Endodermal cell (in vitro differentiated cells): ENCODE results near the gene DICER1. TPM values are rescaled to one million over a fixed set of nuclear protein-coding genes. Genes with fewer than 3 reads are reported as not detected.
A peak's percentile ranks its signal among the peaks of the same experiment; 100 is the strongest.

ENCODE experiments used
- DNase-seq: peaks from one replicate; pipeline ENCODE4 v3.0.0-alpha.2; 2017
- H3K27ac ChIP-seq: 2 replicates; pipeline ENCODE4 v1.5.1; 2013; ENCODE audit warnings: mild to moderate bottlenecking, low read depth, low read length, moderate library complexity
- H3K27me3 ChIP-seq: 2 replicates; pipeline ENCODE4 v1.6.1; 2013; ENCODE audit warnings: mild to moderate bottlenecking, low read length, moderate library complexity; ENCODE audit not compliant: insufficient read depth, control insufficient read depth, poor library complexity, severe bottlenecking
- H3K36me3 ChIP-seq: 2 replicates; pipeline ENCODE4 v1.7.0; 2013; ENCODE audit warnings: mild to moderate bottlenecking, low read length, moderate library complexity; ENCODE audit not compliant: control insufficient read depth, insufficient read depth
- H3K4me1 ChIP-seq: one replicate; pipeline ENCODE4 v1.7.0; 2013; ENCODE audit warnings: low read length; ENCODE audit not compliant: control insufficient read depth, insufficient read depth
- H3K4me3 ChIP-seq: 2 replicates; pipeline ENCODE4 v1.5.1; 2013; ENCODE audit warnings: mild to moderate bottlenecking, low read length, moderate library complexity
- H3K9ac ChIP-seq: 2 replicates; pipeline ENCODE4 v1.6.1; 2013; ENCODE audit warnings: mild to moderate bottlenecking, low read length, moderate library complexity; ENCODE audit not compliant: poor library complexity, severe bottlenecking; ENCODE audit errors: extremely low read depth
- H3K9me3 ChIP-seq: 2 replicates; pipeline ENCODE4 v1.6.1; 2013; ENCODE audit warnings: mild to moderate bottlenecking, low read length, moderate library complexity; ENCODE audit not compliant: control insufficient read depth
- H3K27ac Mint-ChIP-seq: 2 replicates; pipeline ENCODE4 v1.8.0; 2020; ENCODE audit warnings: mixed read lengths
- H3K27me3 Mint-ChIP-seq: 2 replicates; pipeline ENCODE4 v1.8.0; 2021; ENCODE audit warnings: mild to moderate bottlenecking, mixed read lengths; ENCODE audit not compliant: insufficient read depth
- H3K36me3 Mint-ChIP-seq: 2 replicates; pipeline ENCODE4 v1.8.0; 2020; ENCODE audit warnings: low read depth, mixed read lengths
- H3K4me1 Mint-ChIP-seq: 2 replicates; pipeline ENCODE4 v1.8.0; 2020; ENCODE audit warnings: mixed read lengths
- H3K4me3 Mint-ChIP-seq: 2 replicates; pipeline ENCODE4 v1.8.0; 2020; ENCODE audit warnings: mild to moderate bottlenecking, moderate library complexity, mixed read lengths
- H3K9me3 Mint-ChIP-seq: 2 replicates; pipeline ENCODE4 v1.8.0; 2020; ENCODE audit warnings: mild to moderate bottlenecking, mixed read lengths
- WGBS, 2 experiments: methylation state at CpG; one replicate each; pipeline versions ENCODE4 v1.1.5 to v1.1.7; 2013; ENCODE audit warnings: missing lambda C conversion rate in 2 of 2, mixed read lengths in 1 of 2; ENCODE audit not compliant: insufficient coverage in 1 of 2, insufficient read length in 1 of 2; 5-methylcytosine and 5-hydroxymethylcytosine counted together
- total RNA-seq, 2 donors: library from RNA; stranded (reverse); fragmentation: NEBNext Ultra II Directional in 1 of 2; extraction: Animal tissue kit (Norgen Biotek cat#: 25700) in 1 of 2; gene quantifications; 2 replicates in 1 of 2; 3 replicates in 1 of 2; pipeline ENCODE4 v1.2.1, GENCODE V29; 2021
- TF ChIP-seq, protein P1 (sequence below): fragments of 200-600 bp; sonication (generic); conservative IDR thresholded peaks from 2 replicates; pipeline ENCODE4 v1.5.0; 2021; ENCODE audit warnings: antibody characterized with exemption, mild to moderate bottlenecking

Gene DICER1
- total RNA-seq, 2 donors from 2014 or later, result 66.1 to 69.2 TPM

DNA sequence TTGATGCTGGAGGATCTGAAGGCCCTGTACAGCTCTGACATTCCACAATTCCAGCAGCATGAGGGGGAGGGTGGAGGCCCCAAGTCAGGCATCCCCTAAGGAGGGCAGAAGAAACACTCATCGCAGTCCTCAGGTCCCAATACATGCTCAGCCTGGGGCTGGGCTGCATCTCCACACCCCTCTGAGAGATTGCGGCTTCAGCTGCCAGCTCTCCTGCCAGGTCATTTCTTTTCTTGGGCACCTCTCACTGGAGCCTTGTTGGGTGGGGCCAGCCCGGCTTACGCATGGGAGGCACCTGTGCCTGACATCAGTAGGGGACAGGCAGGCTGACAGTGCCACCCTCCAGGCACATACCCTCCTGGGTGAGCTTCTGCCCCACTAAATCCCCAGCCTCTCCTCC, 89.8 kb downstream of the DICER1 start:
- no peaks in the 10 kb centered on the region for H3K36me3 ChIP-seq
- peaks cover 17% of the 10 kb centered on the region for H3K4me1 Mint-ChIP-seq
- peaks cover 4% of the 10 kb centered on the region for H3K27me3 Mint-ChIP-seq

DNA sequence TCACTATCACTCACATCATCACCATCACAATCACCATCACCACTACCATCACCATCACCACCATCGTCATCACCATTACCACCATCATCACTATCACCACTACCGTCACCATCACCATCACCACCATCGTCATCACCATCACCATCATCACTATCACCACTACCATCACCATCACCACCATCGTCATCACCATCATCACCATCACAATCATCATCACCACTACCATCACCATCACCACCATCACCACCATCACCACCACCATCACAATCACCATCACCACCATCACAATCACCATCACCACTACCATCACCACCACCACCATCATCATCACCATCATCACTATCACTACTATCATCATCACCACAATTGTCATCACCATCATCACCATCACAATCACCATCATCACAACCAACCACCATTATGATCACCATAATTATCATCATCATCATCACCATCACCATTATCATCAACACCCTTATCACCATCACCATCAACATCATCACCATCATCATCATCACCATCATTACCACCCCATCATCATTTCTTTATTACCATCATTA, 90.8 kb downstream of the DICER1 start:
- no peak overlapping the region for H3K4me3 ChIP-seq
- no peaks in the 10 kb centered on the region for H3K9me3 Mint-ChIP-seq
- H3K9me3 ChIP-seq, result no peaks in the 10 kb centered on the region
- WGBS, 2 experiments, result 82 to 93% methylated on average over 4 of the region's 4 CpGs
- TF ChIP-seq, protein P1, sequence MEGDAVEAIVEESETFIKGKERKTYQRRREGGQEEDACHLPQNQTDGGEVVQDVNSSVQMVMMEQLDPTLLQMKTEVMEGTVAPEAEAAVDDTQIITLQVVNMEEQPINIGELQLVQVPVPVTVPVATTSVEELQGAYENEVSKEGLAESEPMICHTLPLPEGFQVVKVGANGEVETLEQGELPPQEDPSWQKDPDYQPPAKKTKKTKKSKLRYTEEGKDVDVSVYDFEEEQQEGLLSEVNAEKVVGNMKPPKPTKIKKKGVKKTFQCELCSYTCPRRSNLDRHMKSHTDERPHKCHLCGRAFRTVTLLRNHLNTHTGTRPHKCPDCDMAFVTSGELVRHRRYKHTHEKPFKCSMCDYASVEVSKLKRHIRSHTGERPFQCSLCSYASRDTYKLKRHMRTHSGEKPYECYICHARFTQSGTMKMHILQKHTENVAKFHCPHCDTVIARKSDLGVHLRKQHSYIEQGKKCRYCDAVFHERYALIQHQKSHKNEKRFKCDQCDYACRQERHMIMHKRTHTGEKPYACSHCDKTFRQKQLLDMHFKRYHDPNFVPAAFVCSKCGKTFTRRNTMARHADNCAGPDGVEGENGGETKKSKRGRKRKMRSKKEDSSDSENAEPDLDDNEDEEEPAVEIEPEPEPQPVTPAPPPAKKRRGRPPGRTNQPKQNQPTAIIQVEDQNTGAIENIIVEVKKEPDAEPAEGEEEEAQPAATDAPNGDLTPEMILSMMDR, result no peak
- H3K27me3 Mint-ChIP-seq, result peaks cover 4% of the 10 kb centered on the region
- H3K27me3 ChIP-seq, result no peaks in the 10 kb centered on the region
- H3K36me3 ChIP-seq, result no peaks in the 10 kb centered on the region
- peak; percentile 2 for DNase-seq
- no peaks in the 10 kb centered on the region for H3K4me1 ChIP-seq
- no peak overlapping the region for H3K4me3 Mint-ChIP-seq
- no peaks in the 10 kb centered on the region for H3K36me3 Mint-ChIP-seq
- no peak overlapping the region for H3K27ac Mint-ChIP-seq
- H3K27ac ChIP-seq, result no peak overlapping the region
- H3K4me1 Mint-ChIP-seq, result peaks cover 15% of the 10 kb centered on the region
- no peak overlapping the region for H3K9ac ChIP-seq

More for the DNA sequence above, 89.8 kb downstream of the DICER1 start:
- no peaks in the 10 kb centered on the region for H3K4me1 ChIP-seq
- no peak overlapping the region for H3K27ac Mint-ChIP-seq
- H3K4me3 Mint-ChIP-seq, result no peak overlapping the region
- no peaks in the 10 kb centered on the region for H3K36me3 Mint-ChIP-seq
- TF ChIP-seq, protein P1, result no peak
- H3K9ac ChIP-seq, result no peak overlapping the region
- no peak for DNase-seq
- H3K27ac ChIP-seq, result no peak overlapping the region
- WGBS, 2 experiments, result 96 to 100% methylated on average over 2 to 4 of the region's 4 CpGs
- no peaks in the 10 kb centered on the region for H3K9me3 ChIP-seq
- H3K9me3 Mint-ChIP-seq, result no peaks in the 10 kb centered on the region
- no peaks in the 10 kb centered on the region for H3K27me3 ChIP-seq
- H3K4me3 ChIP-seq, result no peak overlapping the region

DNA sequence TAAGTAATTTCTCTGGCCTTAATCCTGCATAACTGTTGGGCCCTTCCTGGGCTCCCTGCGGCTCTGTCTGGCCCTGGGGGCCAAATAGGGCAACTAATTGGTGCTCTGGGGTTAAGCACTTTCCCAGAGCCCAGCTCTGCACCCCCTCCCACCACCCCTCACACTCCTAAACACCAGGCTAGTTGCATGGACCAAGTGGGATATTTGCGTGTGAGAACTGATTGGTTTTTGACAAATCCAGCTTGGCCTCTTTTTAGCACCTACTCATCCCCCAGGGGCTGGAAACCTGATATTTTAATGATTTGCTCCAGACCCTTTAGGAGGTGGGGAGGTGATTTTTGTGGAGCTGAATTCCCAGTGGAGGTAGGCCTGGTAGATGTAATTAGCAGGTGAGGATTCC, 91.9 kb downstream of the DICER1 start:
- Mint-ChIP-seq H3K36me3 (no peaks in the 10 kb centered on the region), H3K27me3 (peaks cover 4% of the 10 kb centered on the region), H3K9me3 (no peaks in the 10 kb centered on the region), H3K27ac (no peak overlapping the region), H3K4me3 (no peak overlapping the region), H3K4me1 (peaks cover 15% of the 10 kb centered on the region)
- DNase-seq, result peak; percentile 78
- H3K4me3 ChIP-seq, result no peak overlapping the region
- H3K9ac ChIP-seq, result no peak overlapping the region
- WGBS, 2 experiments, result 83% methylated on average over 2 of the region's 2 CpGs; no CpG with 5 or more reads in 1 of the 2 experiments
- no peaks in the 10 kb centered on the region for H3K36me3 ChIP-seq
- no peaks in the 10 kb centered on the region for H3K4me1 ChIP-seq
- H3K27me3 ChIP-seq, result no peaks in the 10 kb centered on the region
- H3K27ac ChIP-seq, result no peak overlapping the region
- TF ChIP-seq, protein P1, result no peak
- H3K9me3 ChIP-seq, result no peaks in the 10 kb centered on the region
